GM12878 (cell line): ENCODE data around the gene ZNF322. TPM values are rescaled to one million over a fixed set of nuclear protein-coding genes. Genes with fewer than 3 reads are reported as not detected.

Experiments
- ATAC-seq: fragments of 200-7000 bp; cut with Tn5 transposase; 3 replicates; pipeline ENCODE4 v1.9.1; 2020; ENCODE audit warnings: mild to moderate bottlenecking, moderate library complexity
- BruUV-seq: library from RNA; stranded (reverse); fragments of 400-500 nt; replicated peaks from 2 replicates; lab custom pipeline; 2021; lab: Mats Ljungman, UMichigan
- CTCF ChIA-PET: fragments of 300-600 bp; sonication (Branson Sonifier 250); formaldehyde crosslinking; extraction: SDS; loops from one replicate; lab custom pipeline; 2021; ENCODE audit warnings: inconsistent platforms; lab: Yijun Ruan, JAX
- POLR2A ChIA-PET: fragments of 350-600 bp; formaldehyde crosslinking; extraction: SDS; loops from one replicate; lab custom pipeline; 2021; ENCODE audit warnings: inconsistent platforms; lab: Charles Lee
- RAD21 ChIA-PET: fragments of 300-600 bp; sonication (Branson Sonifier 250); formaldehyde crosslinking; loops from one replicate; lab custom pipeline; 2023; ENCODE audit warnings: antibody characterized with exemption; ENCODE audit not compliant: unreplicated experiment; lab: Charles Lee
- SMC1A ChIA-PET: fragments of 300-600 bp; sonication (Branson Sonifier 250); formaldehyde crosslinking; loops from one replicate; lab custom pipeline; 2023; ENCODE audit not compliant: unreplicated experiment, uncharacterized antibody; lab: Charles Lee
- DNase-seq: peaks from one replicate; pipeline ENCODE4 v3.0.0-alpha.2; 2011; ENCODE audit warnings: low read depth, low spot score
- FAIRE-seq: peaks from 3 replicates; lab custom pipeline; 2011; peaks lifted over from hg19 to GRCh38; lab: Jason Lieb, UNC
- H2AFZ ChIP-seq: 2 replicates; pipeline ENCODE4 v1.6.0; 2011; ENCODE audit warnings: low read depth, low read length, control low read depth; ENCODE audit not compliant: control insufficient read depth
- H3K27ac ChIP-seq: 2 replicates; pipeline ENCODE4 v1.5.1; 2011; ENCODE audit warnings: control low read depth; ENCODE audit not compliant: control insufficient read depth, insufficient read depth
- H3K27me3 ChIP-seq, 2 experiments: replicated peaks in 1 of 2; 2 replicates each; pipeline versions ENCODE4 v1.6.0 to v1.6.1; 2011; ENCODE audit warnings: low read length in 1 of 2; ENCODE audit not compliant: control insufficient read depth in 2 of 2, insufficient read depth in 2 of 2
- H3K36me3 ChIP-seq, 2 experiments: 2 replicates each; pipeline ENCODE4 v1.5.1; 2011; ENCODE audit warnings: low read length in 1 of 2; ENCODE audit not compliant: control insufficient read depth in 2 of 2, insufficient read depth in 2 of 2
- H3K4me1 ChIP-seq: 2 replicates; pipeline ENCODE4 v1.6.1; 2011; ENCODE audit warnings: mild to moderate bottlenecking, low read length, moderate library complexity, mixed read lengths; ENCODE audit not compliant: control insufficient read depth, insufficient read depth
- H3K4me2 ChIP-seq: 2 replicates; pipeline ENCODE4 v1.6.0; 2011; ENCODE audit warnings: control low read depth; ENCODE audit not compliant: control insufficient read depth, insufficient read depth
- H3K4me3 ChIP-seq: fragments of 200-600 bp; sonication (generic); 2 replicates; pipeline ENCODE4 v1.5.1; 2016
- H3K79me2 ChIP-seq: 2 replicates; pipeline ENCODE4 v1.6.0; 2011; ENCODE audit warnings: low read length; ENCODE audit not compliant: control insufficient read depth, insufficient read depth
- H3K9ac ChIP-seq: 2 replicates; pipeline ENCODE4 v1.8.0; 2011; ENCODE audit warnings: low read length, control low read depth, mixed read lengths; ENCODE audit not compliant: control insufficient read depth, insufficient read depth
- H3K9me3 ChIP-seq: replicated peaks from 3 replicates; pipeline ENCODE4 v1.5.1; 2011; ENCODE audit warnings: mild to moderate bottlenecking, low read length; ENCODE audit not compliant: control insufficient read depth, insufficient read depth
- H4K20me1 ChIP-seq: 2 replicates; pipeline ENCODE4 v1.6.0; 2011; ENCODE audit not compliant: control insufficient read depth, insufficient read depth
- GABPA ChIP-seq: IDR thresholded peaks from 2 replicates; pipeline ENCODE4 v1.6.1; 2014; ENCODE audit warnings: antibody characterized with exemption, low read depth, mild to moderate bottlenecking, inconsistent platforms
- HCFC1 ChIP-seq: fragments of 150-350 bp; IDR thresholded peaks from 2 replicates; pipeline ENCODE4 v1.6.1; 2014; ENCODE audit warnings: low read length
- HSF1 ChIP-seq: fragments of 150-350 bp; IDR thresholded peaks from 2 replicates; pipeline ENCODE4 v1.6.1; 2014; ENCODE audit warnings: mild to moderate bottlenecking, low read depth, low read length
- PAX5 ChIP-seq: IDR thresholded peaks from 2 replicates; pipeline ENCODE4 v1.6.1; 2011; ENCODE audit warnings: low read depth, low read length, borderline replicate concordance
- PML ChIP-seq: IDR thresholded peaks from 2 replicates; pipeline ENCODE4 v1.6.1; 2012; ENCODE audit warnings: low read length, inconsistent platforms
- RELB ChIP-seq: fragments of 450-650 bp; IDR thresholded peaks from 2 replicates; pipeline ENCODE4 v1.6.1; 2017; ENCODE audit warnings: low read depth, mild to moderate bottlenecking, moderate library complexity
- SMAD1 ChIP-seq: fragments of 450-650 bp; IDR thresholded peaks from 2 replicates; pipeline ENCODE4 v1.6.1; 2018; ENCODE audit warnings: mild to moderate bottlenecking, low read depth; ENCODE audit not compliant: partially characterized antibody
- TCF3 ChIP-seq: IDR thresholded peaks from 2 replicates; pipeline ENCODE4 v1.6.1; 2012; ENCODE audit warnings: low read depth, mild to moderate bottlenecking, low read length, borderline replicate concordance; ENCODE audit not compliant: insufficient read depth
- WGBS: methylation state at CpG from one replicate; pipeline ENCODE4 v1.1.6; 2016; ENCODE audit warnings: low lambda C conversion rate; ENCODE audit not compliant: insufficient replicate concordance, insufficient coverage; ENCODE audit errors: missing lambda C conversion rate; 5-methylcytosine and 5-hydroxymethylcytosine counted together
- in situ Hi-C: fragments of 300-500 bp; cut with MboI; formaldehyde crosslinking; loops from 9 replicates; pipeline ENCODE4 v1.14.3; 2018; ENCODE audit warnings: mixed read lengths
- intact Hi-C: fragments of 100-400 bp; cut with micrococcal nuclease; formaldehyde crosslinking; loops from one replicate; pipeline ENCODE4 v1.14.2; 2022; ENCODE audit not compliant: unreplicated experiment
- polyA plus RNA-seq, 11 experiments: library from polyadenylated mRNA; depleted of rRNA in 4 of 11; unstranded in 6 of 11; stranded (reverse) in 5 of 11; fragments of >200 nt; fragmentation: Nextera tagmentation in 4 of 11; fragmentation: Illumina TruSeq in 1 of 11; extraction: Ambion mirVana in 4 of 11; extraction: Trizol in 1 of 11; gene quantifications; 1 replicate in 1 of 11; 2 replicates in 10 of 11; pipeline versions ENCODE4 v1.2.1 to v1.2.3, GENCODE V29; 2011 to 2016; ENCODE audit warnings: inconsistent platforms in 2 of 11, missing spikeins in 2 of 11, low read depth in 1 of 11
- total RNA-seq, 4 experiments: library from RNA; depleted of rRNA in 3 of 4; stranded (reverse); fragments of >200 nt in 3 of 4; fragmentation: Illumina TruSeq in 1 of 4; extraction: Trizol in 1 of 4; gene quantifications; 2 replicates each; pipeline versions ENCODE4 v1.2.1 to v1.2.3, GENCODE V29; 2013 to 2021
- TF ChIP-seq, protein P1 (sequence below): IDR thresholded peaks from 2 replicates; pipeline ENCODE4 v1.6.1; 2012; ENCODE audit warnings: low read depth, low read length, improper control_type of control experiment
- TF ChIP-seq, protein P2 (sequence below): fragments of 450-650 bp; IDR thresholded peaks from 2 replicates; pipeline ENCODE4 v1.6.1; 2018; ENCODE audit warnings: borderline replicate concordance, mild to moderate bottlenecking; ENCODE audit not compliant: partially characterized antibody
- TF ChIP-seq, protein P3 (sequence below): fragments of 450-650 bp; formaldehyde crosslinking; IDR thresholded peaks from 2 replicates; pipeline ENCODE4 v1.4.0; 2022; ENCODE audit warnings: mild to moderate bottlenecking, moderate library complexity

ZNF322 gene
- total and polyA plus RNA-seq, 10 of the 15 experiments (the other 5 are each of a cell fraction or from before 2014, with no cell fraction given): 2.7 to 19.1 (median 11.9) TPM

DNA sequence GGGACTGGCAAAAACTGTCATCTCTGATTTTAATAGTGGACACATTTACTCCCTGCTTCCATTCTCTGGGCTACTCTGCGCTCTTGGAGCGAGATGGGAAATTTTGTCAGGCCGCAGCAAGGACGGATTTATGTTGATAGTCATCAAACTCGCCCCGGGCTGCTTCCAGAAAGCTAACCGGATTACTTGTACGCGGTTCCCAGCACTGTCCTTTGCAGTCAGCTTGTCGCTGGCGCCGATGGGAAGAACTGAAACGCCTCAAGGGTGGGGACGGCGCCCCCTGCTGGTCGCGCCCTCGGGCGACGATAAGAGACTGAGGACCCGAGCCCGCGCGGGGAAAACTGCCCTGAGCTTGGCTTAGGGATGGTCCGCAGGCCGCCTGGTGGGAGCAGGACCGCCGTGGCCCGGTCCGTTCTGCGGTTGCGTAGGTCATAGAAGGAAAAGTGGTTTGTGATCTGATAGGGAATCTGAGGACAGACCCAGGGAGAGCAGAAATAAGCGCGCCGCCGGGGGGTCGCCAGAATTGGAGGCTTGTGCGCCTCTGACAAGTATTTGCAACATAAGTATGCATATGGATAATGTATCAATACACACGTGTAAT is 63.8 kb downstream of the ZNF322 start:
- POLR2A ChIA-PET: interaction anchor here (0.6 to 1.7 kb wide), 14 partner anchors 19 to 1305 kb away, joined by 3 to 8 read pairs (median 4); no protein-coding TSS in a partner anchor
- SMC1A ChIA-PET: interaction anchor here (0.8 to 8.3 kb wide), 18 partner anchors 9 to 446 kb away, joined by 3 to 170 read pairs (median 4); no protein-coding TSS in a partner anchor
- H3K4me2 ChIP-seq: peak overlapping the region; percentile 95
- peaks cover 1 to 15% of the 10 kb centered on the region in 2 experiments; a peak in 2 of 4 replicates for H3K36me3 ChIP-seq
- H2AFZ ChIP-seq: peak overlapping the region; percentile 90
- CTCF ChIA-PET: interaction anchor here (0.5 to 8.7 kb wide), 37 partner anchors 10 to 1682 kb away, joined by 3 to 267 read pairs (median 4); a partner anchor contains a TSS
- RAD21 ChIA-PET: interaction anchor here (0.6 to 2.5 kb wide), 16 partner anchors 11 to 560 kb away, joined by 3 to 64 read pairs (median 3); no protein-coding TSS in a partner anchor
- no peaks in the 10 kb centered on the region for H4K20me1 ChIP-seq
- H3K27ac ChIP-seq: peak overlapping the region; percentile 37; the same call in 1 of the 2 replicates
- WGBS: under 1% methylated on average over 39 of the region's 39 CpGs
- peak; percentile 61 for FAIRE-seq
- no peak for DNase-seq
- H3K4me3 ChIP-seq: peak overlapping the region; percentile 93; the same call in 1 of the 2 replicates
- peak; percentile 86 for ATAC-seq
- no TSS peak for BruUV-seq
- H3K4me1 ChIP-seq: peaks cover 18% of the 10 kb centered on the region
- peaks cover 21% of the 10 kb centered on the region for H3K79me2 ChIP-seq
- intact Hi-C loops: loop anchor here (1.0 to 10.0 kb wide), 4 partner anchors 23 to 421 kb away; no protein-coding TSS in a partner anchor
- no peaks in the 10 kb centered on the region for H3K27me3 ChIP-seq
- H3K9ac ChIP-seq: peak overlapping the region; percentile 56; the same call in 1 of the 2 replicates
- in situ Hi-C loops: no loop called here
- no peaks in the 10 kb centered on the region for H3K9me3 ChIP-seq
- TF ChIP-seq, protein P1, sequence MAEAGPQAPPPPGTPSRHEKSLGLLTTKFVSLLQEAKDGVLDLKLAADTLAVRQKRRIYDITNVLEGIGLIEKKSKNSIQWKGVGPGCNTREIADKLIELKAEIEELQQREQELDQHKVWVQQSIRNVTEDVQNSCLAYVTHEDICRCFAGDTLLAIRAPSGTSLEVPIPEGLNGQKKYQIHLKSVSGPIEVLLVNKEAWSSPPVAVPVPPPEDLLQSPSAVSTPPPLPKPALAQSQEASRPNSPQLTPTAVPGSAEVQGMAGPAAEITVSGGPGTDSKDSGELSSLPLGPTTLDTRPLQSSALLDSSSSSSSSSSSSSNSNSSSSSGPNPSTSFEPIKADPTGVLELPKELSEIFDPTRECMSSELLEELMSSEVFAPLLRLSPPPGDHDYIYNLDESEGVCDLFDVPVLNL: peak; percentile 65
- no peak for TF ChIP-seq HCFC1
- no peak for TF ChIP-seq SMAD1
- no peak for TF ChIP-seq HSF1
- no peak for TF ChIP-seq TCF3
- no peak for TF ChIP-seq PAX5
- TF ChIP-seq RELB: no peak
- TF ChIP-seq, protein P2, sequence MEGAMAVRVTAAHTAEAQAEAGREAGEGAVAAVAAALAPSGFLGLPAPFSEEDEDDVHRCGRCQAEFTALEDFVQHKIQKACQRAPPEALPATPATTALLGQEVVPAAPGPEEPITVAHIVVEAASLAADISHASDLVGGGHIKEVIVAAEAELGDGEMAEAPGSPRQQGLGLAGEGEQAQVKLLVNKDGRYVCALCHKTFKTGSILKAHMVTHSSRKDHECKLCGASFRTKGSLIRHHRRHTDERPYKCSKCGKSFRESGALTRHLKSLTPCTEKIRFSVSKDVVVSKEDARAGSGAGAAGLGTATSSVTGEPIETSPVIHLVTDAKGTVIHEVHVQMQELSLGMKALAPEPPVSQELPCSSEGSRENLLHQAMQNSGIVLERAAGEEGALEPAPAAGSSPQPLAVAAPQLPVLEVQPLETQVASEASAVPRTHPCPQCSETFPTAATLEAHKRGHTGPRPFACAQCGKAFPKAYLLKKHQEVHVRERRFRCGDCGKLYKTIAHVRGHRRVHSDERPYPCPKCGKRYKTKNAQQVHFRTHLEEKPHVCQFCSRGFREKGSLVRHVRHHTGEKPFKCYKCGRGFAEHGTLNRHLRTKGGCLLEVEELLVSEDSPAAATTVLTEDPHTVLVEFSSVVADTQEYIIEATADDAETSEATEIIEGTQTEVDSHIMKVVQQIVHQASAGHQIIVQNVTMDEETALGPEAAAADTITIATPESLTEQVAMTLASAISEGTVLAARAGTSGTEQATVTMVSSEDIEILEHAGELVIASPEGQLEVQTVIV: peak; percentile 40
- TF ChIP-seq PML: no peak
- TF ChIP-seq GABPA: no peak
- TF ChIP-seq, protein P3, sequence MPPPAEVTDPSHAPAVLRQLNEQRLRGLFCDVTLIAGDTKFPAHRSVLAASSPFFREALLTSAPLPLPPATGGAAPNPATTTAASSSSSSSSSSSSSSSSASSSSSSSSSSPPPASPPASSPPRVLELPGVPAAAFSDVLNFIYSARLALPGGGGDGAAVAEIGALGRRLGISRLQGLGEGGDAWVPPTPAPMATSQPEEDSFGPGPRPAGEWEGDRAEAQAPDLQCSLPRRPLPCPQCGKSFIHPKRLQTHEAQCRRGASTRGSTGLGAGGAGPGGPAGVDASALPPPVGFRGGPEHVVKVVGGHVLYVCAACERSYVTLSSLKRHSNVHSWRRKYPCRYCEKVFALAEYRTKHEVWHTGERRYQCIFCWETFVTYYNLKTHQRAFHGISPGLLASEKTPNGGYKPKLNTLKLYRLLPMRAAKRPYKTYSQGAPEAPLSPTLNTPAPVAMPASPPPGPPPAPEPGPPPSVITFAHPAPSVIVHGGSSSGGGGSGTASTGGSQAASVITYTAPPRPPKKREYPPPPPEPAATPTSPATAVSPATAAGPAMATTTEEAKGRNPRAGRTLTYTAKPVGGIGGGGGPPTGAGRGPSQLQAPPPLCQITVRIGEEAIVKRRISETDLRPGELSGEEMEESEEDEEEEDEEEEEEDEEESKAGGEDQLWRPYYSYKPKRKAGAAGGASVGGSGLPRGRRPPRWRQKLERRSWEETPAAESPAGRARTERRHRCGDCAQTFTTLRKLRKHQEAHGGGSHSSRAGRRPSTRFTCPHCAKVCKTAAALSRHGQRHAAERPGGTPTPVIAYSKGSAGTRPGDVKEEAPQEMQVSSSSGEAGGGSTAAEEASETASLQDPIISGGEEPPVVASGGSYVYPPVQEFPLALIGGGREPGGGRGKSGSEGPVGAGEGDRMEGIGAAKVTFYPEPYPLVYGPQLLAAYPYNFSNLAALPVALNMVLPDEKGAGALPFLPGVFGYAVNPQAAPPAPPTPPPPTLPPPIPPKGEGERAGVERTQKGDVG (CRISPR knock-in tag): no peak
